GM19455 (cell line): ENCODE measurements around the gene GRIA4.

Source experiments
- ATAC-seq: cut with Tn5 transposase; IDR thresholded peaks from one replicate; pipeline ENCODE4 v1.9.1; 2021; ENCODE audit not compliant: unreplicated experiment

Gene GRIA4

DNA sequence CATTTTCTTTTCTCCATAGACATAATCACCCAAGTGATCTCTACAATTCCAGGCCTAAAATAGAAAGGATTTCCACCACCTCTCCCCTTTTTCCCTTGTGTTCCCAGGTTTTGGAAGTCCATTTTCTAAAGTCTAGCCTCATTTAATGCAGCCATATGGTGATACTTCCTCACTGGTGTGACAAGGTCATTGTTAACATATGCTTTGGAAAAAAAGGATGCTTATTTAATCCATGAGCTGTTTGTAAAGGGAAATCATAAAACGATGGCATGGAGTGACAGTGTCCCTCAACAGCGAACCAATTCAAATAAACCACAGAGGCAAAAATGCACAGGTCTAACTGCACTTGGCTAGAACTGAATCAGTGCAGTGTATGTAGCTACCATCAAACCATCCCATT, 26.6 kb downstream of the GRIA4 start:
- no peak for ATAC-seq

DNA sequence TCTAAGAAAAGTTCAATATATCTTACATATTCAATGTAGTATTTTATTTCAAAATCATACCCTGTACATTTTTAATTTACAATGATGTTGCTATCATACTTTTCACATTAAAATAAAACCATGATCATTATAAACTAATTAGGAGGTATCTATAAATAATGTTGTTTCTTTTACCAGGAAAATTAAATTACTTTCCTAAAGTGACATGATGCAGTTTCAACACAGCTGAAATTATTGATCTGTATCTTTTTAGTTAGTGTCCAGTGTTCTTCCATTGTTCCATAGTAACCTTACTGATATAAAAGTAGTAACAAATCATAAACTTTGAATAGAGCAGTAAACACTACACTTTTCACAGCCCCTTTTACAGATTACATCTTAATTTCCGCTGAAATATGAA, 29.7 kb downstream of the GRIA4 start:
- ATAC-seq = no peak

DNA sequence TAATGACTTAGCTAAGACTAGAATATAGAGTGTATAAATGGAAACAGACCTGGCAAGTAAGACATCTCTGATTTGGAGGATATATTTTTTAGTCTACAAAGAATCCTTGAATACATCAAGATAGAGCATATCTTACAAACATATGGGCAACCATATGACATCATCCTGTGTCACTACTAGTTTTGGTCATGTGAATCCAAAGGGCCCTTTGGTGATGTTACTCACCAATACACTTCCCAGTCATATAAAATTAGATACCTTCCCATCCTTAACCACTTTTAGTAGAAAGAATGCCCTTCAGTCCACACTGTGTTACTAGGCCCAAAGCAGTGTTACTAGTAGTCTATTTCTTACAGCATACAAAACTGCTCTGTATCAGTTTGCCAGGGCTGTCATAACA, 31.6 kb downstream of the GRIA4 start:
- no peak for ATAC-seq

DNA sequence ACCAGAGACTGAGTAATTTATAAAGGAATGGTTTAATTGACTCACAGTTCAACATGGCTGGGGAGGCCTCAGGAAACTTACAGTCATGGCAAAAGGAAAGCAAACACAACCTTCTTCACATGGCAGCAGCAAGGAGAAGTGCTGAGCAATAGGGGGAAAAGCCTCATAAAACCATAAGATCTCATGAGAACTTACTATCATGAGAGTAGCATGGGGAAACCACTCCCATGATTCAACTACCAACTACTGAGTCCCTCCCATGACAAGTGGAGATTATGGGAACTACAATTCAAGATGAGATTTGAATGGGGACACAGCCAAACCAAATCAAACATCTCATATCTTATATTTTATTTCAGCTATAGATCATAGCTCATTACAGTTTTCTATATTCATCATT, 33.0 kb downstream of the GRIA4 start:
- no peak for ATAC-seq

DNA sequence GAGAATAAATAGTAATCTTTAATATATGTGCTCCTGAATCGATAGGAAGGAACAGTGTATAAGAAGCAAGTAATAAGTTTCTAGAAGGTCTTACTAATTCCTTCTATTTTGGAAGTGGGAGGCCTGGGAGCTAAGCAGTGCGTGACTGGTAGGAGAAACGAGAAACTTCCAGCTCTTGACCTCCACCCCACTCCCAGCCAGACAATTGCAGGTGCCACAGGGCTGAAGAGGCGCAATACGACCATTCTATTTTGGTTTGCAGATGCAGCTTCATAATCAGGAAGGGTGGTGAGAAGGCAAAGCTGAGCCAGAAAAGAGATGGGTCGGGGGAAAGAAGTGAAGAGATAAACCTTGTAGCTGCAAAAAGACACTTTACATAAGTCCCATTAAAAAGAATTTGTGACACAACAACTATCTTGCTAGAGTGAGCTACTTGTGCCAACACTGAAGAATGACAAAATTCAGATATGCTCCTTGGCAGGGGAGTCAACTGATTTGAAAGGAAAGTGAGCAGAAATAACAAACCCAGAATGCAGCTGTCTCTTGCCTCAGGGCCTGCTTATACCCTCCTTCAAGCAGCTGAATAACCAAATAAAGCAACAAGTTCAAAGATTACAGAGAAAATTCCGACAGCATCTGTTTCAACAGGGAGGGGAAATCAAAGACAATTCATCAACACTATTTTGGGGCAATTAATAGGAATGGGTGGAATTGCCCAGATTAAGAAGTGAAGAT, 35.1 kb downstream of the GRIA4 start:
- no peak for ATAC-seq

DNA sequence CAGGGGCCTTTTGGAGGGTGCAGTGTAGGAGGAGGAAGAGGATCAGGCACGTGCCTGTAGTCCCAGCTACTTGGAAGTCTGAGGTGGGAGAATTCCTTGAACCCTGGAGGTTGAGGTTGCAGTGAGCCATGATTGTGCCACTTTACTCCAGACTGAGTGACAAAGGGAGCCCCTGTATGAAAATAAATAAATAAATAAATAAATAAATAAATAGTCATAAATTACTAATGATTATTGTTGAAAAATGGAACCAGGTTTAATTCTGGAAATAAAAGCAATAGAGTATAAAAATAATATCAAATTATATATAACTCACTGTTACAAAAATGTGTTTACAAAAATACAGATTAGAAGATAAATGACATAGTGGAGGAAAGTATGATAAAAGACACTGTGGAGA, 37.9 kb downstream of the GRIA4 start:
- ATAC-seq = no peak

DNA sequence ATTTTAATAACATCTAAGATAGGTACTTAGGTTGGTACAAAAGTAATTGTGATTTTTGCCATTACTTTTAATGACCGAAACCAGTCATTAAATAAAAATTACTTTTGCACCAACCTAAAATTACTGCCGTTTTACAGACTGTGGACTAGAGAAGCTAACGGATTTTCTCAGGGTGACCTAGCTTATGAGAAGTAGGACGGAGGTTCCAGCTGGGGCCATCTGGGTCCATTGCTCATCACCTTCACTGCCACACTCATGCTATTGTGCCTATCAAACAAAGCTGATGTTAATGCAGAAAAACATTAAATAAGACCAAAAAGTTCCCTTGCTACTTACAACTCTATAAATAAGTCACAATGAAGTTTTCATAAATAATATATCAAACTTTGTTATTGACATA, 38.9 kb downstream of the GRIA4 start:
- no peak for ATAC-seq

DNA sequence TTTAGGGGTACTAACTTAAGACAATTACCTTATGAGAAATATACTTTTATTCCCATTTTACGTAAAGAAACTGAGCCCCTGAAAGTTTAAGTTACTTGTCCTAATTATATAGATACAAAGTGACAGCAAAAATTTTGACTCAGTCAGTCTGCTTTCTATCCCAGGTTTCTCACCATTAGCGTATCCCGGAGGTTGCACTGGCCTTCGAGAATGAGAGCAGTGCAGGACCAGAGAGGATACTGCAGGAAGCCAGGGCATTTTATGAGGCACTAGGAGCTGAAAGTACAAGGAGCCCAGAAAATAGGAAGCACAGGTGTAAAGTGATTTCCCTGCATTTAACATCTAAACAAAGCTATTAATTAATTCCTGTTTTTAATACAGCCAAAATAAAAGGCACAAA, 55.4 kb downstream of the GRIA4 start:
- ATAC-seq = no peak

DNA sequence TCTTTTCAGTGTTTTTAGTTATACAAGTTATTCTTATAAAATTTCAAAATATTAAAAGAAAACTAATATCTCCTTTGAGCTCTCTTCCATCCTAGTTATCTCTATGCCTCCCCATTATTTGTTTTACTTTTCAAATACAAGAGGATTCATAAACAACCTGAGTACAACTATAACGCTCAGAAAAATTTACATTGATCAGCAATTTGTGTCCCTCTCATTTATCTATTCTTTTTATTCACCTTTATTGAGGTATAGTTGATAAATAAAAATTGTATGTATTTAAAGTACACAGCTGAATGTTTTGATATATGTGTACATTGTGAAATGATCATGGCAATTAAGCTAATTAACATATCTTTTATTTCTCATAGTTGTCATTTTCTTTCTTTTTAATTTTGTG, 57.6 kb downstream of the GRIA4 start:
- no peak for ATAC-seq

DNA sequence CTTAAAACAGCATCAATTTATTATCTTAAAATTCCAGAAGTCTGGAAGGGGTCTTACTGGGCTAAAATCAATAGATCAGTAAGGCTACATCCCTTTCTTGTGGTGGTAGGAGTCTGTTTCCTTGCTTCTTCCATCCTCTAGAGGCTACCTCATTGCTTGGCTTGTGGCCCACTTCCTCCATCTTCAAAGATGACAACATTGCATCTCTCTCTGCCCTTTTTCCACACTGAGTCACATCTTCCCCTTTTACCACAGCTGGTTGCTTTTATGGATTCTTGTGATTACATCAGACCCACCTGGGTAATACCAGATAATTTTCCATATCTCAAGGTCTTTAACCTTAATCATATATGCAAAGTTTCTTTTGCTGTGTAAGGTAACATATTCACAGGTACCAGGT, 60.9 kb downstream of the GRIA4 start:
- ATAC-seq = no peak

DNA sequence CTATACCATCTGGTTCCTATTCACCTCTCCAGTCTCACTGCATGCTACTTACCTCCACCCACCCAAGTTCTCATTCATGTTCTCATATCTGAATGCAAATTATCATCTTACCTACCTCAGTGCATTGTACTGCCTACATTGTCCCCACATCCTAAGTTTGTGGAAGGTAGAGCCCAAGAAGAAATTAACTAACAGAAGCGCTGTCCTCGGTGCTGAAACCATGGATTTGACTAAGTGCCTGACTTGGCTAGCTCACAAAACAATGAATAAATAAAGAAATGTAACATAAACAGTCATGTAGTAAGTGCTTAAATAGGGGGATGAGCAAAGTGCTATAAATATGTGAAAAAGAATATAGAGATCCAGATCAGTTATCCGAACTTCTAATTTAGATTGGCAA, 63.2 kb downstream of the GRIA4 start:
- ATAC-seq = no peak

DNA sequence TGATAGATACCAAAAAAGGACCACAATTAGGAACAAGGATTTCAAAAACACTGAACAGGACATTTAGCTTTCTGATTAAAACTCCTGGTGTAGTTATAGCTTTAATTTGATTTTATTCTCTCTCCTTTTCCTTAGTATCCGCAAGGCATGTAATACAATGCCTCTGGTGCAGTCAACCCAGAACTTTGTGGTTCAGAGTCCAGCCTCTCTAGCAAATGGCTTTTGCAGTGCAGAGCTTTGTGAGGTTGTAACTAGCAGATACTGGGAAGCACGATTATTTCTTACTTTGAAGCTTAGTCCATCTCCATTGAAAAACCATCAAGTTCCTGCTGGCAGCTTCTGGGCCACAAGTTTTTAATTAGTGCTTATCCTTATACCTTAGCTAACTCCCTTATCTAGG, 79.8 kb downstream of the GRIA4 start:
- no peak for ATAC-seq

DNA sequence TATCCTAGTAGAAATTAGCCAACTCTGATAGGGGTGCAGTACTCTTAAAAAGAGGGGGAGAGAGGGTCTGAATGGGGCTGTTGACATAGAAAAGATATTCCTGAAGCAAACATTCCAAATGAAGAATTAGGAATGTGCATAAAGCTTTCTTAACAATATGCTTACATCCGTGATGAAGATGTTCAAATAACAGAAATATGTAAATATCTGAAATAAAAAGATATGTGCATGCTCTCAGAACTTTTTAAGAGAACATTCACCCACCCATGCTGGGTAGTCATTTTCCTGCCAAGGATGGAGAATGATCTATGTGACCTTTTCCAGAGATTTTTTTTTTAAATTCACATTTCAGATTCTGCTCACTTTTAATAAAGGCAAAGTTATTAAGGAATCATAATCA, 80.6 kb downstream of the GRIA4 start:
- no peak for ATAC-seq

DNA sequence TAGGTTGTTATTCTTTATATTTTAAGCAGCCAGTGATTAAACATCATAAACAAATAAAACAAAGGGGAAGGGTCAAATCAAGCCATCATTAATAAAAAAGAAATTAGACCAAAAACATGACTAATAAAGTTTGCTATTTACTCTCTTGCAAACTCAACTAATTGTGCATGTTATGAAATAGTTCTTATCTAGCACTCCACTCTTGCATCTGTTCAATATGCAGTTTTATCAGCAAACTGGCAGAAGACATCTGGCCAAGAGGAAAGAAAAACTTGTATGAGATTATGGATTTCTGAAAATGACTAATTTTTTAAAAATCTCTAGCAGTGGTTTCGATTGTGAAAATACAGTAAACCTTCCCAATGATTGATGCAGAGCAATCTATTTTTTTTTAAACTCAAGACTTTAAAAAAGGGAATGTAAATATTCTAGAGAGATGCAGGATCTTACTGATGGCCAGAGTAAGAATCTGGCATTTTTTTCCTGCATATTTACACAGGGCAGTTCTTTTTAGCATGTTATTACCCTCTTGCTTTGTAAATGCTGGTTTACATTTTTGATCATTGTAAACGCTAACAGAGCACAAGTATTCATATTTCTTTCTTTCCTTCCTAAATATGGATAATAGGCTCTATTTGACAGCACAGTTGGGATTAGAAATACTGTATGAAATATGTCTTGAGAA, 83.3 kb downstream of the GRIA4 start:
- no peak for ATAC-seq

DNA sequence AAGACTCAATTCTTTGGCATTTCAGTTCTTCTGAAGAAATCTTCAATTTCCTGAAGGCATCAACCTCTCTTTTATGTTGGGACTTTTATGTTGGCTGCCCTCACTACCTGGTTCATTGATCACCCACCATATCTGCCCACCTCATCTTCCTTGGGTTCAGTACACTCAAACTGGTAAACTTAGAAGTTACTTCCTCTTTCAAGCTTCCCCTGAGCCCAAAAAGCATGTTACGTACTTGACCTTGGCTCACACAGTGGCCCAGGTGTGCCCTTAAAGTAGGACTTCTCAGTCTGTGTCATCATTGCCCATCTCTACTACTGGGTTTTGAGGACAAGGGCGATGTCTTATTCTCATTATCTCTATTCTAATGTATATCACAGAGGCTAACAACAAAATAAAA, 86.1 kb downstream of the GRIA4 start:
- no peak for ATAC-seq

DNA sequence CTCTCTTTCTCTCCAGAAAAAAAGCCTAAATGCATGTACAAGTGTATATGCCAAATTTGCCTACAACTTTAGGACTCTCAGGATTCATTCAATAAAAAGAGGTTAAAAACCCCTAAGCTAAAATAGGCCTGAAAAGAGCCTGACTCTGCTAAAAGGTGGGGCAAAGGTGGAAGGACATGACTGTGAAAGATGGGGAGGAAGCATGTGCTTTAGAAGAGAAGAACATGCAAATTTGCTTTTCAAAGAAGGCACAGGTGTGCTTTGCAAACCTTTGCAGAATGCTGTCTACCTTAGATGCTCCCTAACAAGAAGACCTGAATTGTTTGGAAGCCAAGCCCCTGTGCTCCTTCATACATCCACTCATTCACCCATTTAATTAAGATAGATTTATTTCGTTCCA, 87.4 kb downstream of the GRIA4 start:
- ATAC-seq = no peak

DNA sequence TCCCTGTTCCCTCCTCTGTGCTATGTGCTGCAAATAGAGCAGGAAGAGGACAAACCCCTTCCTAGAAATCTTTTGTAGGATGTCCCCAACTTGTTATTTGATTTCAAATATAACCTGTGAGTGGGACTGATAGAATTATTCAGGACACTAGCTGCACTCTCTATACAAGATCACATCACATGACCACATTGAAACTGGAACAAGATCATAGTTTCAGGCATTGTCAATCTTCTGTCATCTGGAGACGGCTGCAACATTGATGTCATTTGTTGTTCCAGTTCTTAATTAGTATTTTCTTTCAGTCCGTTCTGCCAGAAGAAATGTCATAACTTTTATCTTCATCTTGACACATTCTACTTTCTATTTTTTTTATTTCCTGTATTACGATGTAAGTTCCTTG, 89.3 kb downstream of the GRIA4 start:
- ATAC-seq = no peak

DNA sequence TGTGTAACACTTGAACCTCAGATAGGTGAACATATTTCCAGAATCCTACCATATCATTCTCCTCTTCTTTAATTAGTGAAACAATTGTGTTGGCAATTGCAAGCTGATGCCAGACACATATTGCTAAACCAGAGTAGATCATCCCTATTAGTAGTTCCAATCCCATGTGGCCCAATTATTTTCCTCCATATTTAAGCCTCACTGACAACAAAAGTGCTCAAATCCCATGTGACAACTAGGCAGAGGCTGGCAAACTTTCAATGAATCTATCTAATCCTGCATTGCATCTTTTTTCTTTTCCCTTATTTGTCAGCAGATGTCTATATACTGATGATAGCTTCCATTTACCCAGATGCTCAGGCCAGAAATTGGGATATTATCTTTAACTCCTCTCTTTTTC, 90.4 kb downstream of the GRIA4 start:
- no peak for ATAC-seq

DNA sequence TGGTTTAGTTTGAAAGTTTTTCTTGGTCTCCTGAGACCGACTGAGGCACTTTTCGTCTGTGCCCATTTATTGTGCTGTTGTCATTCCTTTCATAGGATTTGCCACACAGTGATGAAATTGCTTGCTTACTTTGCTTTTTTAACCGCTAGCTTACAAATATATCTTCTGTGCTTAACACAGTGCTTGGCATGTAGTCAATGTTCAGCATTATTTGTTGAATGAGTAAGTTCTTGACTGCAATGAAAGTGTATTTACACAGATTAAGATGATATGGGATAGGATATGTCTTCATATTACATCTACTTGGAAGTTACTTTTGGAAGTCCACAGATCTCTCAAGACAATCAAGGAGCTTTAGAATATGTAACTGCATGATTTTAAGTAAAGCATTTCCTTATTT, 91.2 kb downstream of the GRIA4 start:
- ATAC-seq = no peak

DNA sequence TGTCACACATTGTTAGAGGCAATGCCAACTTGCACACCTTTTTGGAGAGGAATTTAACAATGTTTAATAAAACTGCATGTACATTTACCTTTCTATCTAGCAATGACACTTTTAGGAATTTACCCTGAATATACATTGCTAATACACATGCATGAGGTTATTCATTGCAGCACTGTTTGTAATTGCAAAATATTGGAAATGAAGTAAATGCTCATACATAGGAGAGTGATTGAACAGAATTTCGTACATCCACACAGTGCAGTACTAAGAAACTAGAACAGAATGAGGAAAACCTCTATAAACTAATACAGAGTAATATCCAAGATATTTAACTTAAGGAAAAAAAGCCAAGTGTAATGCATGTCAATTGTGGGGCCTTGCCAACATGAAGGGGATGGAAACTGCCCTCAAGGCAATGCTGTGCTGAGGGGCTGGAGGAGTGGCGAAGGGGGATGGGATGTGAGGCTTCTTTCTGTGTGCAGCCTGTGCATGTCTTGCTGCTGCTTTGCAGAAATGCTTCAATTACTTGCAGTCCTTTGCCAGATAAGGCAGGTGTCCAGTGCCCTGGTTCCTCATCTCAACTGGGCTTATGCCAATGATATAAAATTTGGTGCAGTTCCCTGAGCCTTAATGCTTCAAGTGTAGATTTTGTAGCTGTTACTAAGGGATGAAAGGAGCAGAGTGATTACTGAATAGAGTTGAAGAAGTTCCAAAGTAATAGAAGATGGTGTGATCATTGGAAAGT, 96.1 kb downstream of the GRIA4 start:
- no peak for ATAC-seq

DNA sequence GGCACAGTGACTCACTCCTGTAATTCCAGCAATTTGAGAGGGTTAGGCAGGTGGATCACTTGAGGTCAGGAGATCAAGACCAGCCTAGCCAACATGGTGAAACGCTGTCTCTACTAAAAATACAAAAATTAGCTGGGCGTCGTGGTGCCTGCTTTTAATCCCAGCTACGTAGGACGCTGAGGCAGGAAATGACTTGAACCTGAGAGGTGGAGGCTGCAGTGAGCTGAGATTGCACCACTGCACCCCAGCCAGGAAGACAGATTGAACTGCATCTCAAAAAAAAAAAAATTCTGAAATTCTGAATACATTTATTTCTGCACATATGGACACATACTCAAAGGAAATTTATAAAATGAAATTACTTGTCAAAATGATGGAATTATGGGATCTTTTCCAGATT, 103.2 kb downstream of the GRIA4 start:
- no peak for ATAC-seq

DNA sequence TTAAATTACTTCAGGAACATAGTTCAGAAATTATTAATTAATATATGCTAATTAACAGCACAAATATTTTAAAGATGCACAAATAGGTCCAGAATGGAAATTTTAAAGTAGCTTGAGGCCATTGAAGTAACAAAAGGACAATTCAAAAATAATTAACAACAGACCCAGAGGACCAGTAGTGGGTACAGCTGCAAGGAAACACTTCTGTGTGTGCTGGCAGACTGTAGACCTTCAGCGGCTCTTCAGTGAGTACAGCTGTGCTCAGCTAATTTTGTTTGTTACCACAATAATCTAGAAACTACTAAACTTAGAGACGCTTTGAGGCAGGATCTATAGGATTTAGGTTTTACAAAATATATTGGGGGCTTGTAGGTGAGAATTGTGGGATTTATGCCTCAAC, 103.8 kb downstream of the GRIA4 start:
- ATAC-seq = no peak
